HL-60 (cell line): ENCODE measurements around the gene TRMT44.

Source experiments
- DNase-seq, 2 experiments: peaks; one replicate each; pipeline ENCODE4 v3.0.0-alpha.2; 2010 to 2020; ENCODE audit warnings: low read depth in 1 of 2, low spot score in 1 of 2
- H3K27ac ChIP-seq: fragments of 250-450 bp; sonication (Bioruptor Pico); replicated peaks from 2 replicates; pipeline ENCODE4 v1.5.1; 2020; ENCODE audit warnings: mild to moderate bottlenecking, moderate library complexity
- H3K27me3 ChIP-seq: fragments of 250-450 bp; sonication (Bioruptor Pico); 2 replicates; pipeline ENCODE4 v1.5.1; 2021; ENCODE audit warnings: mild to moderate bottlenecking, moderate library complexity; ENCODE audit not compliant: insufficient read depth, poor library complexity, severe bottlenecking
- H3K4me3 ChIP-seq: replicated peaks from 2 replicates; pipeline ENCODE4 v1.5.1; 2011; ENCODE audit warnings: mild to moderate bottlenecking, control low read depth, low read length; ENCODE audit not compliant: insufficient read depth
- GABPA ChIP-seq: IDR thresholded peaks from 2 replicates; pipeline ENCODE4 v1.6.1; 2012; ENCODE audit warnings: low read depth
- POLR2AphosphoS5 ChIP-seq: IDR thresholded peaks from 2 replicates; pipeline ENCODE4 v1.6.1; 2012; ENCODE audit warnings: low read depth
- SPI1 ChIP-seq: IDR thresholded peaks from 2 replicates; pipeline ENCODE4 v1.6.1; 2012; ENCODE audit warnings: low read depth, mild to moderate bottlenecking, borderline replicate concordance
- TF ChIP-seq, protein P1 (sequence below): IDR thresholded peaks from one replicate; pipeline ENCODE4 v1.5.1; 2011; ENCODE audit warnings: low read length, control low read depth, inconsistent platforms; ENCODE audit not compliant: insufficient read depth
- TF ChIP-seq, protein P2 (sequence below): IDR thresholded peaks from 2 replicates; pipeline ENCODE4 v1.6.1; 2012; ENCODE audit warnings: low read depth; ENCODE audit not compliant: insufficient replicate concordance

Gene TRMT44

DNA sequence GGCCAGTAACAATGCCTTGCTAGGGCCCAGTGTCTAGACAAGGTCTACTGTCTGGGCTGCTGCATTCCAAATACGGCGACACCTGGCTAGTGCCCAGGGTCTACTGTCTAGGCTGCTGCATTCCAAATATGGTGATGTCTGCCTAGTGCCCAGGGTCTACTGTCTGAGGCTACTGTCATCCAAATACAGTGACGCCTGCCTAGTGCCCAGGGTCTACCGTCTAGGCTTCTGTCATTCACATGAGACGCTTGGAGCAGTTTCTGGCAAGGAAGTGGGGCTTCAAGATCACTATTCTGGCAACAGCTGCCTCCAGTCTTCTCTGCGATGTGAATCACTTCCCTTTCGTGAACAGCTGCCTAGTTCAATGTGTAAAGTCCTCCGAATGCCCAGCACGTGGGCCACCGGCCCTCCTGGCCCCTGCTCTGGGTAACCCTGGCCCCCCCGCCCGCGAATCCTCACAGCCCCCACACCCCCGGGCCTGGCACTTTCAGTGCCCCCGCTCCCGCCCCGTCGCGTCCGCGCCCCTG lies 12.8 kb upstream of the TRMT44 start:
- TF ChIP-seq POLR2AphosphoS5 = no peak; the same call in 1 of the 2 replicates
- no peak for TF ChIP-seq GABPA
- TF ChIP-seq, protein P1, sequence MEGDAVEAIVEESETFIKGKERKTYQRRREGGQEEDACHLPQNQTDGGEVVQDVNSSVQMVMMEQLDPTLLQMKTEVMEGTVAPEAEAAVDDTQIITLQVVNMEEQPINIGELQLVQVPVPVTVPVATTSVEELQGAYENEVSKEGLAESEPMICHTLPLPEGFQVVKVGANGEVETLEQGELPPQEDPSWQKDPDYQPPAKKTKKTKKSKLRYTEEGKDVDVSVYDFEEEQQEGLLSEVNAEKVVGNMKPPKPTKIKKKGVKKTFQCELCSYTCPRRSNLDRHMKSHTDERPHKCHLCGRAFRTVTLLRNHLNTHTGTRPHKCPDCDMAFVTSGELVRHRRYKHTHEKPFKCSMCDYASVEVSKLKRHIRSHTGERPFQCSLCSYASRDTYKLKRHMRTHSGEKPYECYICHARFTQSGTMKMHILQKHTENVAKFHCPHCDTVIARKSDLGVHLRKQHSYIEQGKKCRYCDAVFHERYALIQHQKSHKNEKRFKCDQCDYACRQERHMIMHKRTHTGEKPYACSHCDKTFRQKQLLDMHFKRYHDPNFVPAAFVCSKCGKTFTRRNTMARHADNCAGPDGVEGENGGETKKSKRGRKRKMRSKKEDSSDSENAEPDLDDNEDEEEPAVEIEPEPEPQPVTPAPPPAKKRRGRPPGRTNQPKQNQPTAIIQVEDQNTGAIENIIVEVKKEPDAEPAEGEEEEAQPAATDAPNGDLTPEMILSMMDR = no peak
- TF ChIP-seq SPI1 = peak; percentile 78
- TF ChIP-seq, protein P2, sequence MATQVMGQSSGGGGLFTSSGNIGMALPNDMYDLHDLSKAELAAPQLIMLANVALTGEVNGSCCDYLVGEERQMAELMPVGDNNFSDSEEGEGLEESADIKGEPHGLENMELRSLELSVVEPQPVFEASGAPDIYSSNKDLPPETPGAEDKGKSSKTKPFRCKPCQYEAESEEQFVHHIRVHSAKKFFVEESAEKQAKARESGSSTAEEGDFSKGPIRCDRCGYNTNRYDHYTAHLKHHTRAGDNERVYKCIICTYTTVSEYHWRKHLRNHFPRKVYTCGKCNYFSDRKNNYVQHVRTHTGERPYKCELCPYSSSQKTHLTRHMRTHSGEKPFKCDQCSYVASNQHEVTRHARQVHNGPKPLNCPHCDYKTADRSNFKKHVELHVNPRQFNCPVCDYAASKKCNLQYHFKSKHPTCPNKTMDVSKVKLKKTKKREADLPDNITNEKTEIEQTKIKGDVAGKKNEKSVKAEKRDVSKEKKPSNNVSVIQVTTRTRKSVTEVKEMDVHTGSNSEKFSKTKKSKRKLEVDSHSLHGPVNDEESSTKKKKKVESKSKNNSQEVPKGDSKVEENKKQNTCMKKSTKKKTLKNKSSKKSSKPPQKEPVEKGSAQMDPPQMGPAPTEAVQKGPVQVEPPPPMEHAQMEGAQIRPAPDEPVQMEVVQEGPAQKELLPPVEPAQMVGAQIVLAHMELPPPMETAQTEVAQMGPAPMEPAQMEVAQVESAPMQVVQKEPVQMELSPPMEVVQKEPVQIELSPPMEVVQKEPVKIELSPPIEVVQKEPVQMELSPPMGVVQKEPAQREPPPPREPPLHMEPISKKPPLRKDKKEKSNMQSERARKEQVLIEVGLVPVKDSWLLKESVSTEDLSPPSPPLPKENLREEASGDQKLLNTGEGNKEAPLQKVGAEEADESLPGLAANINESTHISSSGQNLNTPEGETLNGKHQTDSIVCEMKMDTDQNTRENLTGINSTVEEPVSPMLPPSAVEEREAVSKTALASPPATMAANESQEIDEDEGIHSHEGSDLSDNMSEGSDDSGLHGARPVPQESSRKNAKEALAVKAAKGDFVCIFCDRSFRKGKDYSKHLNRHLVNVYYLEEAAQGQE = no peak
- Histone ChIP-seq H3K27me3 (no peaks in the 10 kb centered on the region), H3K4me3 (peak overlapping the region; percentile 68), H3K27ac (peak overlapping the region; percentile 73)
- DNase-seq = peak; percentile 58 to 62

DNA sequence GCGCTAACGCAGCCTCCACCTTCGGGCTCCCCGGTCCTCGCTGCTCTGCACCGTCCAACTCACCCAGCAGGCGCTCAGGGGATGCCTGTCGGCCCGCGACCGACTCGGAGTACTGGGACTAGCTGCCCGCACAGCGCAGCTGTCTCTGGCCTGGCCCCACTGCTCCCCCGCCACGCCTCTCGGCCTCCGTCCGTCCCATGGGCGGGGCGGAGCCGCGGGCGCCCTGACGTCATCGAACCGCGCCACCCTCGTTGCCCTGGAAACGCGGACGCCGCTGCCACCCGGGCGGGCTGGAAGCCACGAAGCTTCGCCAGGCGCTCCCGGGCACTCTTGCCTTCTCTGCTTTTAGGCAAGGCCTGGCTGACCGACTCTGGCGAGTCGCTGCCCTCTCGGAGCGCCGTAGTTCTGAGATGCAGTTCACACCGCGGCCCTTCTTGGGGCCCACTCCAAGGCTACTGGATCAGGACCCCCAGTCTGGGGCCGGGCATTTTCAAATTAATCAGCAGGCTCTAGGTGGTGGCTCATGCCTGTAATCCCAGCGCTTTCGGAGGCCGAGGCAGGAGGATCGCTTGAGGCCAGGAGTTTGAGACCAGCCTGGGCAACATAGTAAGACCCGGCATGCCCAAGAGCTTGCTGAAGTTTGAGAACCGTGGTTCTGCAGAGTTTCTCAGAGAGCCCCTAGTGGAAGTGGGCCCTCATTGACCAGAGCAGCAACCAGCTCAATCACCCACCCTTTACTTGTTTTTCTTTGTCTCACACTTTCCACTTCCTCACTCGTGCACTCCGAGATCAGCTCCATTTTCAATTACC lies 12.1 kb upstream of the TRMT44 start:
- Histone ChIP-seq H3K27me3 (no peaks in the 10 kb centered on the region), H3K27ac (peak overlapping the region; percentile 73), H3K4me3 (peak overlapping the region; percentile 68)
- peak; percentile 75 to 84 for DNase-seq
- TF ChIP-seq POLR2AphosphoS5 (peak; percentile 83), GABPA (no peak), SPI1 (peak; percentile 38; the same call in 1 of the 2 replicates)
- TF ChIP-seq, protein P1 = peak; percentile 23
- TF ChIP-seq, protein P2 = no peak

DNA sequence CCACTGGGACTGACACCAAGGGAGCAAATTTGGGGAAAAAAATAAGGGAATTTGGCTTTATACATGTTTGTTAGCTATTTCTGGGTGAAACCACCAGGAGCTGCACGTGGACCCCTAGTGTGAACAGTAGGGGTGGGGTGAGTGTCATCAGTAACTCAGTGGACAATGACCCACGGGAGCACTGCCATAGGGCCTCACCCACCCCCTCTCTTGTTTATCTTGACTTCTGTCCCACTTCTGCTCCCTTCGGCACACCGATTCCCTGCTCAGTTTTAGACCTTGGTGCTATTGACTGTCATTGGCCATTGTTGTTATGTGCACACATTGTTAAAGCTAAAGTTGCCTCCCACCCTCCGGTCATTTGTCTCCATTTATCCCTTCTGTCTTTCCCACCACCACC lies 9.0 kb upstream of the TRMT44 start:
- Histone ChIP-seq H3K27ac (no peak overlapping the region), H3K27me3 (no peaks in the 10 kb centered on the region), H3K4me3 (no peak overlapping the region)
- no peak for DNase-seq
- TF ChIP-seq POLR2AphosphoS5 (no peak), GABPA (no peak), SPI1 (no peak)
- TF ChIP-seq, protein P1 = no peak
- TF ChIP-seq, protein P2 = no peak
